Measurements from ENCODE around the gene PITX3. TPM values are rescaled to one million over a fixed set of nuclear protein-coding genes. Genes with fewer than 3 reads are reported as not detected.

PITX3 gene
- total RNA-seq, 1 experiment from 2014 or later: not detected

Other genes starting within 250 kb of the PITX3 start
- gene ARMH3, start 185.3 kb downstream of the PITX3 start, total RNA-seq (2014; rRNA removed; shearing (Covaris generic)): 4.6 and 5.1 TPM in 2 replicates
- gene HPS6, start 176.2 kb downstream of the PITX3 start, total RNA-seq (2014; rRNA removed; shearing (Covaris generic)): 16.0 and 19.7 TPM in 2 replicates
- gene LDB1, start 121.1 kb downstream of the PITX3 start, total RNA-seq (2014; rRNA removed; shearing (Covaris generic)): 18.9 and 20.6 TPM in 2 replicates
- gene PPRC1, start 108.5 kb downstream of the PITX3 start, total RNA-seq (2014; rRNA removed; shearing (Covaris generic)): 10.8 and 17.0 TPM in 2 replicates
- 70.1 and 105 TPM in 2 replicates for gene NOLC1, start 89.1 kb downstream of the PITX3 start, total RNA-seq (2014; rRNA removed; shearing (Covaris generic))
- gene ELOVL3, start 15.2 kb downstream of the PITX3 start, total RNA-seq (2014; rRNA removed; shearing (Covaris generic)): 0.06 TPM in 1 of 2 replicates, not detected in the other
- 17.3 and 26.5 TPM in 2 replicates for gene GBF1, start 4.0 kb upstream of the PITX3 start, total RNA-seq (2014; rRNA removed; shearing (Covaris generic))
- gene NFKB2, start 154.2 kb upstream of the PITX3 start, total RNA-seq (2014; rRNA removed; shearing (Covaris generic)): 44.0 and 47.3 TPM in 2 replicates
- gene PSD, start 177.3 kb upstream of the PITX3 start, total RNA-seq (2014; rRNA removed; shearing (Covaris generic)): 0.29 TPM in 1 of 2 replicates, not detected in the other
- 4.9 and 8.1 TPM in 2 replicates for gene FBXL15, start 179.3 kb upstream of the PITX3 start, total RNA-seq (2014; rRNA removed; shearing (Covaris generic))
- 19.5 and 30.1 TPM in 2 replicates for gene CUEDC2, start 191.1 kb upstream of the PITX3 start, total RNA-seq (2014; rRNA removed; shearing (Covaris generic))
- gene C10orf95, start 210.0 kb upstream of the PITX3 start, total RNA-seq (2014; rRNA removed; shearing (Covaris generic)): not detected in 2 replicates